GM19351 (cell line): ENCODE measurements around the gene ADH1C.
"Not testable (repeated sequence)": the region's sequence is repeated elsewhere in the genome, so short reads cannot be mapped to it uniquely, and the experiment has no call there.

ENCODE experiments used
- ATAC-seq: cut with Tn5 transposase; IDR thresholded peaks from one replicate; pipeline ENCODE4 v1.9.1; 2021; ENCODE audit warnings: mild to moderate bottlenecking, moderate library complexity; ENCODE audit not compliant: unreplicated experiment

Gene ADH1C

GRCh38 chr4:99359480-99360204, 7.1 kb upstream of the ADH1C start:
- no peak for ATAC-seq

GRCh38 chr4:99357948-99358347, 5.4 kb upstream of the ADH1C start:
- no peak for ATAC-seq

GRCh38 chr4:99356992-99357391, 4.4 kb upstream of the ADH1C start:
- peak; percentile 79 for ATAC-seq

- ATAC-seq: not testable (repeated sequence)
Measured at GRCh38 chr4:99356149-99356548, 3.6 kb upstream of the ADH1C start.

GRCh38 chr4:99351487-99351886, 1.1 kb downstream of the ADH1C start:
- ATAC-seq: no peak

GRCh38 chr4:99349338-99349737, 3.2 kb downstream of the ADH1C start:
- no peak for ATAC-seq

GRCh38 chr4:99342624-99343023, 9.9 kb downstream of the ADH1C start:
- ATAC-seq: not testable (repeated sequence)

- ATAC-seq: no peak
Measured at GRCh38 chr4:99341426-99341825, 11.1 kb downstream of the ADH1C start.

GRCh38 chr4:99339172-99339571, 13.4 kb downstream of the ADH1C start:
- no peak for ATAC-seq

- no peak for ATAC-seq
Measured at GRCh38 chr4:99336553-99336952, 16.0 kb downstream of the ADH1C start.

- no peak for ATAC-seq
Measured at GRCh38 chr4:99334880-99335279, 17.7 kb downstream of the ADH1C start.

- ATAC-seq: no peak
Measured at GRCh38 chr4:99330648-99331047, 21.9 kb downstream of the ADH1C start.

GRCh38 chr4:99329876-99330275, 22.7 kb downstream of the ADH1C start:
- no peak for ATAC-seq

GRCh38 chr4:99324979-99325378, 27.6 kb downstream of the ADH1C start:
- no peak for ATAC-seq

GRCh38 chr4:99324361-99324760, 28.2 kb downstream of the ADH1C start:
- ATAC-seq: no peak

GRCh38 chr4:99323756-99324155, 28.8 kb downstream of the ADH1C start:
- no peak for ATAC-seq

GRCh38 chr4:99321241-99322191, 31.0 kb downstream of the ADH1C start, which contains the start of gene ADH1B:
Gene ADH1B (minus strand): TSS chr4:99321401. CDS start chr4:99321331, 70 bp downstream.
- no peak for ATAC-seq

GRCh38 chr4:99317811-99318210, 34.7 kb downstream of the ADH1C start:
- not testable (repeated sequence) for ATAC-seq

GRCh38 chr4:99317354-99317753, 35.2 kb downstream of the ADH1C start:
- no peak for ATAC-seq

- no peak for ATAC-seq
Measured at GRCh38 chr4:99315839-99316238, 36.7 kb downstream of the ADH1C start.

GRCh38 chr4:99314211-99314610, 38.3 kb downstream of the ADH1C start:
- ATAC-seq: no peak

- no peak for ATAC-seq
Measured at GRCh38 chr4:99310389-99310788, 42.2 kb downstream of the ADH1C start.
